Measurements from ENCODE around the gene NCS1.

NCS1 gene

DNA sequence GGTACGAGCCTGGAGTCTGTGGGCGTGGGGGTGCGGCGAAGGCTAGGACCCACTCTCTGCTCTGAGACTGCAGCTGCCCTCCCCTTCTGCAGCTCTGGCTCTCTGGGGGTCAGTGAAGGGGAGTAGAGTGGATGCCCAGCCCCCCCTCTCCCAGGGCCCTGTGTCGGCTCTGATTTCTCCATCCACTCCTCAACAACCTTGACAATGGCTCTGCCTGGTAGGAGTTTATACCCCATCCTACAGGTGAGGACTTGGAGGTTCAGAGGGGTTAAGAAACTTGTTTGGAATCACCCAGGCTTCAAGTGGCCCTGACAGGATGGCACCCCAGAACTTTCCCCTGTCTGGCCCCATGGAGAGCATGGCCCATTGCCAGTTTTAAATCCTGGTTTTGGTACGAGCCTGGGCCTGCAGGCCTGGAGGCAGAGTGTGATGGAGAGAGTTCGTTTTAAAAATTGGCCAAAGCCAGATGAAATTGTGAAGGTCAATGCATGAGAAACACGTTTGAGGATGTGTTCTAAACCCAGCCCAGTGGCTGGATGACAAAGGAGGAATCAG, 22.3 kb downstream of the NCS1 start:
- no peak for DNase-seq (ENCODE audit: low spot score)

DNA sequence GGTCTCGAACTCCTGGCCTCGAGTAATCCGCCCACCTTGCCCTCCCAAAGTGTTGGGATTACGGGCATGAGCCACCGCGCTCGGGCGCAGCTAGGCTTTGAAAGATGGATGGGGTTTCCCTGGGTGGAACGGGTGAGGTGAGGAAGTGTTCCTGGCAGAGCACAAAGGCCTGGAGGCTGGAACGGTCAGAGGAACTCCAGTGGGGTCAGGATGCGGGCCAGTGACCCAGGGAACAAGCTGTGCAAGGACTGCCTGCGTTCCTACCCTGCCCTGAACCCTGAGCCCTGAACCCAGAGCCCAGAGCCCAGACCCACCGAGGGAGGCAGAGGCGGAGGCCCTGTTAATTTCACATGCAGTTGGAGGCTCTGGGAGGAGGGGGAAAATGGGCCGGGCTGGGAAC, 23.4 kb downstream of the NCS1 start:
- no peak for DNase-seq (ENCODE audit: low spot score)

DNA sequence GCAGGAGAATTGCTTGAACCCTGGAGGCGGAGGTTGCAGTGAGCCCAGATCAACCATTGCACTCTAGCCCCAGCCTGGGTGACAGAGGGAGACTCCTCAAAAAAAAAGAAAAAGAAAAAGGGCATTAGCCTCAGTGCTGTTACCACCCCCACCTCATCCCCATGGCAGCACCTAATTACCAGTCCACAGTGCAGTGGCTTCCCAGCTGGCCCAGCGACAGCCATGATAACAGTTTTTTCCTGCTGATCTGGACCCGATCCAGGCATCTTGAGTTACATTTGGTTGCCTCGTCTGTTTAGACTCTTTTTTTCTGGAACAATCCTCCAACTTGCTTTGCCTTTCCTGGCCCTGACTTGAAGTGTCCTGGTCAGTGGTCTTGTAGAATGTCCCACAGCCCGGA, 24.4 kb downstream of the NCS1 start:
- DNase-seq (ENCODE audit: low spot score): no peak

DNA sequence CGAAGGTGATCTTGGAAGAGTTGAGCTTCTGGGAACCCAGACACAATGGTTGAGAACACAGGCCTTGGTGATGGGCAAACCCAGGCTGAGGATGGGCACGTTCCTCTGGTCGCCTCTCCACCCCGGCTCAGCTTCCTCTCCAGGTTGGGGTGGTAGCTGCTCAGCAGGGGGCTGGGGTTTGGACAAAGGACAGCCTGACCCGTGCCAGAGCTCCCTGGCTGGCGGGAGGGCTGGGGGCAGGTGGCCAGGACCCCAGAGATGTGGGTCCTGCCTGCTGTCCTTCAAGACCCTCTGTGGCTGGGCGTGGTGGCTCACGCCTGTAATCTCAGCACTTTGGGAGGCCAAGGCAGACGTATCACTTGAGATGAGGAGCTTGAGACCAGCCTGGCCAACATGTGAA, 25.2 kb downstream of the NCS1 start:
- no peak for DNase-seq (ENCODE audit: low spot score)

DNA sequence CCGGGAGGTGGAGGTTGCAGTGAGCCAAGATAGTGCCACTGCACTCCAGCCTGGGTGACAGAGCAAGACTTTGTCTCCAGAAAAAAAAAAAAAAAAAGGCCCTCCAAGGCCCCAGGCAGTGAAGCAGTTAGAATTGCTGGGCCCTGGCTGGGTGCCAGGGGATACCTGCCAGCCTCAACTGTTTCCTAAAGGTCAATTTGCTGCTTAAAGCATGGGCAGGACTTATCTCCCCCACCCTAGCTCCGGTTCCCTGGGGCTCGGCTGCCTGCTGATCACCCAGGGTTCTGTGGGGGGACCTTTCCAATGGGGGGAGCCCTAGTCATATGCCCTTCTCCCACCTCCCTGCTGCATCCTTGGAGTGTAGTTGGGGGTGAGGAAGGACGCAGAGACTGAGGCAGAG, 25.7 kb downstream of the NCS1 start:
- no peak for DNase-seq (ENCODE audit: low spot score)

DNA sequence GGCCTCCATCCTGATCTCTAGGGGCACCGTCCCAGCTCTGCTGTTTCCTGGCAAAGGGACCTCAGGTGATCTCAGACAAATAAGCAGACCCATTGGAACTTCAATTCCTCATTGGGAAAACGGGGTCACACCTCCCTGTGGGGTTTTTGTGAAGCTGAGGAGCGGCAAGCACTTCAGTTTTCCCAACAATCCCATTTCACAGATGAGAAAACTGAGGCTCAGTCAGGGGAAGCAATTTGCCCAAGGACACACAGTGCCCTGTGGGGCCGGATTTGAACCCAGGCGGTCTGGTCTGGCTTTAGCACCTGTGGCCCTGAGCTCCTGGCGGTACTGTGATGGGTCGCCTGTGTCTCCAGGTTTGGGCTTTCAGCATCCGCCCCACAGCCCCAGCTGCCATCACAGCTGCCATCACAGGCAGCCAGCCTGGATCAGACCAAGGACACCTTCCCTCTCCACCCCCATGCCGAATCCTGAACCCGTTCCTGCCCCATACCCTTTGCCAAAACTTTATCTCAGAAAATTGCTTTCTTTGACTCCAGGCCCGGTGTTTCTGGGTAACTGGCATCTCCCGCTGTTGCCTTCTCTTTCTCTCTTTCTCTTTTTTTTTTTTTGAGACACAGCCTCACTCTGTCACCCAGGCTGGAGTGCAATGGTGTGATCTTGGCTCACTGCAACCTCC, 26.4 kb downstream of the NCS1 start:
- DNase-seq (ENCODE audit: low spot score): no peak

DNA sequence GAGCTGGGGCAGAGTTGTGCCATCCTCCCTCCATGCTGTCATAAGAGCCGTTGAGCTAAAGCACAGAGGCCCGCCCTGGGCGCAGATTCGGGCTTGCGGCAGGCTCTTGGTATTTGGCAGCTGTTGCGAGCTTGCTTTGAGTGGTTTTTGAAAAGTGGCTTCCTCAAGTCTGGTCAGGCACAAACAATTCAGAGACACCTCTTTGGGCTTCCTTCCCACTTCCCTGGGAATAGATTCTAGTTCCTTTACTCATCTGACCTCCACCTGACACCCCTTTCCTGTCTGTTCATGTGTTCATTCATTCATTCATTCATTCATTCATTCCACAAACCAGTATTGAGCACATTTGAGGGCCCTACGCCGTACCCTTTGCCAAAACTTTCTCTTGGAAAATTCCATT, 27.4 kb downstream of the NCS1 start:
- DNase-seq (ENCODE audit: low spot score): no peak

DNA sequence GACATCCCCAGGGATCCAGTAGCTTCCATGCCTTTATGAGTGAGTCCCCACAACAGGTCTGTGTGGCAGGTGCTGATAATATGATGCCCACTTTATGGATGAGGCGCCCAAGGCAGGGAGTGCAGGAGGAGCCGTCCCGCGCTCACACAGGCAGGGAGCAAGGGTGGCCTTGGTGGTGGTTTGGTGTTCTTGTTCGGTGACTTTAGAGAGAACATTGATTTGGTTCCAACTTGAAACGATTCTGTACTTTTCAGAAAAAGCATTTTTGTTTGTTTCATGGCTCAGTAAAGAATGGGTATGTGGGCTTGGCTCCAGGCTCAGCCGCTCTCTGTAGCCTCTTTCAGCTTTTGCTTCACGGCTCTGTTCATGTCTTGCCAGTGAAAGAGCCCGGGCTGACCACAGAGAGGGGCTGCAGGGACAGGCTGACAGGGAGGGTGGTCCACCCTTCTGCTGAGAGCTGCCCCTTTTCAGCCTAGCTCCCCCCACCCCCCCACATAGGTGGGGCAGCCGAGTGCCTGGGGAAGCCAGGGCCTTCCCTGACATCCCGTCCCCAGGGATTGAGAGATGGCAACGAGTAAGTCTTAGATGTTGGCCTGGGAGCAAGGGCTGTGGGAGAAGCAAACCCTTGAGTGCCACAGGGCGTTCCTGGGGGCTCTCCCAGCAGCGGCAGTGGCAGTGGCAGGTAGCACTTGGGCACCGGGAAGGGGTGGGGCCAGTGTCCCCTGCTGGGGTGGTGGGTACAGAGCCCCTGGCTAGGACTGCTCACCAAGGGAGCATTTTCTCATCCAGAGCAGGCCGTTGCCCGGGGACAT, 28.0 kb downstream of the NCS1 start:
- no peak for DNase-seq (ENCODE audit: low spot score)

DNA sequence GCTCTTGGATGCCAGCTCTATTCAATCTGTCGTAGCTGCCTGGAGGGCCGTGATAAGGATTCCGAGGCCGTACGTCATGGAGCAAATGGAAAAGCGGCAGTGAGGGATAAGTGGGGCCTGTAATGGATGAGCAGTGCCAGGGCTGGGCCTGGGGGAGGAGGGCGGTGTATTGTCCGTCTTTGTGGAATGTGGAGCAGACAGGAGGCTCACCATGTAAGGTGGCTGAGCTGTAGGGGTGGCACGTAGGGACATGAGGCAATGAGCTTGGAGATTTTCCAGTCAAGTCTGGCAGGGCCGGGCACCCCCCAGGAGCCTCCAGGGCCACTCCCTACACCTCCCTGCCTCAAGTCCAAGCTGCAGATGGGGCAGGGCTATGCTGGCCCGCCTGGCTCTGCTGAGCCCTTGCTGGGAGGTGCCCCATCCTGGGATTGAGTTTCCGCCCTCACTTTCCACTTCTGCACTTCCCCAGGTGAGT, 29.2 kb downstream of the NCS1 start:
- no peak for DNase-seq (ENCODE audit: low spot score)

DNA sequence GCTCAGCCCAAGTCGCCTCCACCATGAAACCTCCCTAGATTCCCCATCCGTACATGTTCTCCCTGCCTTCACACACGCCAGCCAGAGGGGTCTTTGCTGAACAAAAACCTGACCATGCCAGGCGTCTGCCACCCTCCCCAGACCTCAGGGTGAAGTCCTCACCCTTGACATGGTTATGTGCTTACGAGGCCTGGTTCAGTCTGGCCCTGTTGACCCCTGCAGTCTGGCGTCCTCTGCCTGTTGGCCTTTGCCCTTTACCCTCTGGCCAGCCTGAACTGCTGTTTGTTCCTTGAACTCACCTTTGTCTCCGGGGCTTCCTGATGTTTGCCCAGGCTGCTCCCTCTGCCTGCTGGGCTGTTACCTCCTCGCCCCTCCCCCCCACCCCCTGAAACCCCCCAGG, 29.8 kb downstream of the NCS1 start:
- DNase-seq (ENCODE audit: low spot score): no peak

DNA sequence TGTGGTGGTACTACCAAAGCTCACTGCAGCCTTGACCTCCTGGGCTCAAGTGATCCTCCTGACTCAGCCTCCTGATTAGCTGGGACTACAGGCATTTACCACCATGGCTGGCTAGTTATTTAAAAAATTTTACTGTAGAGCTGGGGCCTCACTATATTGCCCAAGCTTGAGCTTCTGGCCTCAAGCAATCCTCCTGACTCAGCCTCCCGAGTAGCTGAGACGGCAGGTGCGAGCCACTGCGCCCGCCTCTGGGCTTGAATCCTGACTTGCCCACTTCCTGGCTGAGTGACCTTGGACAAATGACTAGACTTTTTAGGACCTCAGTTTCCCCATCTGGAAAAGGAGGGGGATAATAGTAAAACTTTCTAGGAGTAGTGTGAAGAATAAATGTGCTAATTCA, 32.1 kb downstream of the NCS1 start:
- no peak for DNase-seq (ENCODE audit: low spot score)

DNA sequence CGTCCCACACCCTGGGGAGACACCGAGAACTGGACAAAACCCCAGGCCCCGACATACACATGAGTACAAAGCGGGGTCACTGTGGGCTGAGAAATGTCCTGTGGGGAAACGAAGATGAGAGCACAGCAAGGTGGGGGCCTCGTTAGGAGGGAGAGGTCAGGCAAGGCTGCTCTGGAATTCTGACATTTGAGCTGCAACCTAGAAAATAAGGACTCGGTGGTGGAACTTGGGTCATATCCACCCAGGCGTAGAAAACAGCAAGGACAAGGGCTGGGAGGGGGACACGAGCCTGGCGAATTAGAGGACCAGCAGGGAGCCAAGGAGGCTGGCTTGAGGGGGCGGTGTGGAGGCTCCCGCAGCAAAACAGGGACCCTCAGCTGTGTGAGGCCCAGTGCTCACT, 32.8 kb downstream of the NCS1 start:
- no peak for DNase-seq (ENCODE audit: low spot score)

DNA sequence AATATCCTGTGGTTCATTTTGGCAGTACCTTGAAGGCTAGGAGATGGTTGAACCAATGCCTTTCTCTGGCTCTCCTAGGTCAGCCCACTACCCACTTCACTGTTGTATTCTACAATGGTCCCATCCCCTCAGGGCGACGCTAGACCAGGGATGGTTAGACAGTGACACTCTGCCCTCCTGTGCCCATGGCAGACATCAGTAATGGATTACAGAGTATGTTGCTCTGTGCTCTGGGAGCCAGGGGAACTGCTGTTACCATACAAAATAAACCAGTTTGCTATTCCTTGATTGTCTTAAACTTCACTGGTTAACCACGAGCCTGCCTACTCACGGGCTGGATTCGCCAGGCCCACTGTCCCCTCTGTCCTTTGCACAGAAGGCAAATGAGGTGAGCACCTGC, 33.7 kb downstream of the NCS1 start:
- no peak for DNase-seq (ENCODE audit: low spot score)

DNA sequence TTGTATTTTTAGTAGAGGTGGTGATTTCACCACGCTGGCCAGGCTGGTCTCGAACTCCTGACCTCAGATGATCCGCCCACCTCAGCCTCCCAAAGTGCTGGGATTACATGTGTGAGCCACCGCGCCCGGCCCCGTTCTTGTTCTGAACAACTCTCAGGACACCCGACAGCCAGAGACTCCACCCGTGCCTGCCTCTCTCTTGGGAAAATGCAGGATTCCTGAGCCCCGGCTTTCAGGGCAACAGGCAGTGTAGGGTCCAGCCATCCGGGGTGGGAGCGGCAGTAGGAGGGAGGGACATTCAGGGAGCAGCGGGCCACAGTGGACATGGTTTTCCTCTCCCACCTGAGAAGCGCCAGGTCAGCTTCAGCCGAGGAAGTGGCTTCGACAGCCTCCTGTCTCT, 34.4 kb downstream of the NCS1 start:
- DNase-seq (ENCODE audit: low spot score): no peak

DNA sequence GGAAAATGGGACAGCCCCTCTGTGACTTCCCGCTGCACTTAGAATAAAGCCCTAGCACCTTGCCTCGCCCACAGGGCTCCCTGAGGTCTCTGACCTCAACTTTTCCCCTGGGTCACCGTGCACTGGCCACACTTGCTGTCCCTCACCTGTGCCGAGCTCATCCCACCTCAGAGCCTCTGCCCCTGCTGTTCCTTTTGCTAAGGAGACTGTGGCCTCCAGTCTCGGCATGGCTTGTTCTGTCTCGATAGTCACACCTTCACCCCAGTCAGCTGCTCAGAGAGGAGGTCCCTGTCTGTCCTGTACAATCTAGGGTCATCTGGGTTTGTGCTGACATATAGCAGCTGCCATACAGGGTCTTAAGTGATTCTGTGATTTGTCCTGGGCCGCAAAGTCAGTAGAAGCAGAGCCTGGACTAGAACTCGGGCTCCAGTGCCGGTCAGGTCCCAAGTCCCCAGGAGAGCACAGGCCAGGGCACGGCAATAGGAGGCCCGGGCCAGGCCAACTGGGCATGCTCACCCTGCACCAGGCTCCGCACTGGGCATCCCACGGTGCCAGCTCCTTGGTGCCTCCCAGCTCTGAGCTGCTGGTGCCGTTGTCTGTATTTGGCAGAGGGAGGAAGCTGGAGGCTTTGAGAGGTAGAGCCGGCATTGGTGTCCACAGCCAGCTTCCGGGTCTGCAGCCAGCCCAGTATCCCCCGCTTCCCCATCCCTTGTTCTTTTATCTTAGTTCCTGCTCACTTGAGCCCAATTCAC, 35.2 kb downstream of the NCS1 start:
- DNase-seq (ENCODE audit: low spot score): no peak

DNA sequence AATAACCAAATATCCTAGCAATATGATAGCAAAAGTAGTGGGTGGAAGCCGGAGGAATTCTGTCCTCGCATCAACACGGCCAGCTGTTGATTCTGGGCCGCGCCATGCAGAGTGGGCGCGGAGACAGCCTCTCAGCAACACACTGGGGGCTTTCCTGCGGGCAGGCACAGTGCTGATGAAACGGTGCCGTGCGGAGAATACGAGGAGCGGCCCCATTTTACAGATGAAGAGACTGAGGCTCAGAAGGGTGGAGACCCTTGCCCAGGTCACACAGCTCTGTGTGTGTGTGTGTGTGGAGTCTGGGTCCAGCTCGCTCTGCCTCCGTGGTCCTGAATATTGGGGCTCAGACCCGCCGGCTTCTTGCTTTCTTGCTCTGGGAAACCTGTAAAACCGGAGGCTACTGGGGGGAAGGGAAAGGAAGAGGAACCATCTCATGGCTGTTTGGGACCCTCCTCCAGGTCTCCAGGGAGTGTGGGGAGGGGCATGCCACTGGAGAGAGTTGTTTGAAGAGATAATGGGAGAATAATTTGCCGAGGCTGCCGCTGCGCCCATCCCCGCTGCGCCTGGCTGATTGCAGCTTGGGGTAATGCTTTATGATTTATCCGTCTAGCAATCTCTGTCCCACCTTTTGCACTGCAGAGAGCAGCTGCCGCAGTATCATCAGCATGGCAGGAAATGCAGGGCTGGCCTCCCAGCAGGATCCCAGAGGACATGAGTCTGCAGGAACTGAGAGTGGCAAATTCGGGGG, 36.6 kb downstream of the NCS1 start:
- DNase-seq (ENCODE audit: low spot score): no peak

DNA sequence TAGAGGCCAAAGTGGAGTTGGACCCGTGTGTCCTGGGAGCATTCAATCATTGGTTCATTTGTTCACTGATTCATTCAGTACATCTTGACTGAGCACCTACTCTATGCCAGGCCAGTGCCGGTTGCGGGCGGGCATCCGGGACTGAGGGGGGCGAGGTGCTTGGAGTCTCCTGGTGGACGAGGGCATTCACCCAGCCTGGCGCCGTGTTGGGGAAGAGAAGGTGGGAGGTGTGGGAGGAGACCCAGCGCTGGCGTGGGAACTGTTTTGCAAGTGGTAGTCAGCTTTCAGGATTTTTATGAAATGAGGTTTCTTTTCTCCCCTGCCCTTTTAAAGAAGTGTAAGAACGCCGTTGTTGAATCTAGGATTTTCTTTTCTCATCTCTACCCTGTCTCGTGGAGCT, 37.2 kb downstream of the NCS1 start:
- DNase-seq (ENCODE audit: low spot score): no peak

DNA sequence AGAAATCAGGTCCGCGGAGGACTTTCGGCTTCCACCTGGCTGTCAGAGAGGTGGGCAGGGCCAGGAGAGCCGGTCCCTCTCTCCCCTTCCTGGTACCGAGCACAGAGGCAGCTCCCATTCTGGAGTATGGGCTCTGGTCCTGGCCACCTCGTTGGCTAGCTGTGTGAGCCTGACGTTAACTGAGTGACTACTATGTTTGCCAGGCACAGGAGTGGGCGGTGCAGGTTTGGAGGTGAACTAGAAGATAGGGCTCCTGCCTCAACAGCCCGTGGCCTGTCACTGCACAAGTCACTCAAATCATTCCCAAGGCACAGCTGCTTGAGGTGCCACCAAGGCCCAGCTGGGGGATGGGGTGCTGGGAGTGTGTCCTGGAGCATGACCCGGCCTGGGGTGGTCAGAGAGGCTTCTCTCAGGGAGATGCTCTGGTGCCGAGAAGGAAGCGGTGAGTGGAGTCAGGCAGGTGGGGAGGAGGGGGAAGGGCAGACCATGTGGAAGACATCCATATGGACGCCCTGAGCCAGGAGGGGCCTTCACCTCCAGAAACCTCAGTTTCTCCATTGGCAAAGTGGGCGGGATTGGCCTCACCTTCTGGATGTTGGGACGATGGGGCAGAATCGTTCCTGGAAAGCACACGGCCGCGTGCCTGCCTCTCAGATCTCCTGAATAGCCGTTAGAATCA, 39.5 kb downstream of the NCS1 start:
- no peak for DNase-seq (ENCODE audit: low spot score)

DNA sequence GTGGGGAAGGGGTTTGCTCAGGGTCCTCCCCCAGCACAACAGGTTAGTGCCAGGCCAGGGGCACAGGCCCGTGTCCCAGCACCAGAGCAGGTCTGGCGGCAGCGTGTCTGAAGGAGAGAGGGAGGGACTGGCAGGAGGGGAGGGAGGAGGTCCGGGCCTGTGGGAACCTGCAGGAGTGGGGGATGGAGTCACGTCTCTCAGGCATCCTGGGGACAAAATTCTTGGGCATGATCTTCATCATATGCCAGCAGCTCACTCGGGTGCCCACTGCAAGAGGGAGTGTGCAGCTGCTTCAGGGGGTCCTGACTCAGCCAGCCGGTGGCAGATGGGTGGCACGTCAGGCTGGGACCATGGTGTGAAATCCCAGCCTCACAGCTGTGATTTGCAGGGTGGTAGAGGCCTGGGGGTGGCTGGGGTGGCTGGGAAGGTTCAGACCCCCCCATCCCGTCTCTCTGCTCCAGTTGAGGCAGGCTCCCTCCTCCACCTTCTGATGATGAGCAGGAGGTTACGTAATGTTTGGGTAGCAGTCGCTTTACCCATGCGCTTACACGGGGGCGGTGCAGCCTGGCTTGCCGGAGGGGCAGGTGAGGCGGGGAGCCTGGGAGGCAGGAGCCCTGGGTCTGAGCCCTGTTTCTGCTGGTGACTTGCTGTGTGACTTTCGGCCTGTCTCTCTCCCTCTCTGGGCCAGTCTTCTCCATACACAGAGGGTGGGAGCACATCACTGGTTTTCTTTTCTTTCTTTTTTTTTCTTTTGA, 40.5 kb downstream of the NCS1 start:
- DNase-seq (ENCODE audit: low spot score): no peak

DNA sequence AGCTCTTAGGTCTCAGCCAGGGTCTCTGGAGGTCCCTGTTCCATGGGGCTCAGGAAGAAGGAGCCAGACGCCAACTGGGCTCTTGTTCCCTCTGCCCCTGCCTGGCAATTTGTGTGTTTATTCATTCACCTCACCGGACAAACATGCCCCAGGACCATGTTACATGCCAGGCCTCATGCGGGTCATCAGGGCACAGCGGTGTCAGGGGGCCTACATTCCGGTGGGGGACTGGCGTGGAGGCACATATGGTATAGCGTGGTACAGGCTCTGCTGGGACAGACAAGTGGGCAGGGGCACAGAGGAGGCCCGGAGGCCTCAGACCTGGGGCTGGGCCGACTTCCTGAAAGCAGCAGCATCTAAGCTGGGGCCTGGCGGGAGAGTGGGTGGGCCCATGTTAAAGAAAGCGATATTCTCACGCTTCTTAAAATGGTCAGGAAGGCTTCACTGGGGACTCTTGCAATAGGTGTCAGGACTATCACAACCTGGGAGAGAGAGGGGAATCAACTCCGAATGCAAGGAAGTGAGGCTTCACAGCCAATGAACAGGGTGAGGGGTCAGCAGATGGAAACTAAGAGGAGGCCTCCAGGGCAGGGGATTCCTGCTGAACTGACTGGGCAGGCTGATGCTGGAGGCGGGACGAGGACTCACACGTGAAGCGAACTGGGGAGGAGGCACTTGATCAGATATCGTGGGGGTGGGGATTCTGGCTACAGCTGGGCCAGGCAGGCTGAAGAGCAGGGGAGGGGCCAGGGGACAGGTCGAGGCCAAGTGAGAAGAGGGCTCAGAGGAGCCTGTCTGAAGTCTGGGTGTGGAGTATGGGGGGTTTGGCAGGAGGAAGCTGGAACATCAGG, 41.9 kb downstream of the NCS1 start:
- no peak for DNase-seq (ENCODE audit: low spot score)
